K562 (cell line): Measurements from ENCODE around the gene RALB.

ENCODE experiments used
- ATF2 ChIP-seq: sonication (generic); formaldehyde crosslinking; IDR thresholded peaks from 2 replicates; pipeline ENCODE4 v1.8.1; 2022; ENCODE audit warnings: missing genetic modification reagents
- CTCF ChIP-seq, 3 experiments: IDR thresholded peaks in 2 of 3; conservative IDR thresholded peaks in 1 of 3; 2 replicates each; pipeline ENCODE4 v1.5.1; 2011 to 2012; ENCODE audit warnings: low read length in 3 of 3, mild to moderate bottlenecking in 3 of 3, control low read depth in 2 of 3, improper control_type of control experiment in 1 of 3, inconsistent platforms in 1 of 3, low read depth in 1 of 3, mixed read lengths in 1 of 3, moderate library complexity in 1 of 3; ENCODE audit not compliant: insufficient read depth in 2 of 3
- DMBX1 ChIP-seq: fragments of 250-450 bp; sonication (Bioruptor Pico); IDR thresholded peaks from 2 replicates; pipeline ENCODE4 v1.8.0; 2022; ENCODE audit warnings: inconsistent platforms, mild to moderate bottlenecking, moderate library complexity, borderline replicate concordance
- EP300 ChIP-seq: IDR thresholded peaks from 2 replicates; pipeline ENCODE4 v1.6.1; 2012; ENCODE audit warnings: low read length, improper control_type of control experiment
- FOS ChIP-seq: IDR thresholded peaks from 3 replicates; pipeline ENCODE4 v1.6.1; 2011; ENCODE audit not compliant: insufficient read length; ENCODE audit errors: extremely low read depth
- HDAC1 ChIP-seq, 2 experiments: fragments of 450-650 bp; IDR thresholded peaks; 2 replicates each; pipeline ENCODE4 v1.6.1; 2016 to 2017; ENCODE audit warnings: inconsistent platforms in 1 of 2, mild to moderate bottlenecking in 1 of 2, moderate library complexity in 1 of 2
- MXI1 ChIP-seq: IDR thresholded peaks from 2 replicates; pipeline ENCODE4 v1.6.1; 2011; ENCODE audit warnings: low read depth, mild to moderate bottlenecking, improper control_type of control experiment, low read length
- PML ChIP-seq: IDR thresholded peaks from 2 replicates; pipeline ENCODE4 v1.6.1; 2012; ENCODE audit warnings: low read length, inconsistent platforms
- POLR2A ChIP-seq: fragments of 450-650 bp; conservative IDR thresholded peaks from 2 replicates; pipeline ENCODE4 v1.6.1; 2016
- RBBP5 ChIP-seq: fragments of 200-600 bp; sonication (generic); IDR thresholded peaks from 2 replicates; pipeline ENCODE4 v1.6.1; 2012; ENCODE audit warnings: borderline replicate concordance, mild to moderate bottlenecking, low read length, control low read depth, inconsistent platforms; ENCODE audit not compliant: insufficient read depth, poor library complexity, severe bottlenecking
- ZC3H11A ChIP-seq: IDR thresholded peaks from 2 replicates; pipeline ENCODE4 v1.6.1; 2012; ENCODE audit warnings: low read depth, low read length, improper control_type of control experiment
- ZNF24 ChIP-seq: fragments of 450-650 bp; IDR thresholded peaks from 2 replicates; pipeline ENCODE4 v1.6.1; 2016
- TF ChIP-seq, protein P1 (sequence below): fragments of 450-650 bp; conservative IDR thresholded peaks from 2 replicates; pipeline ENCODE4 v1.6.1; 2016; ENCODE audit warnings: missing genetic modification characterization, low read depth, mild to moderate bottlenecking, control low read depth, missing compliant biosample characterization

- TF ChIP-seq EP300 (no peak), CTCF (IDR thresholded peaks at IDR 0.05 in 2 of 3, conservative IDR thresholded peaks at IDR 0.05 in 1 of 3; ENCODE audit: insufficient read depth in 2 of 3, low read depth in 1 of 3, low read length in 3 of 3) (no peak), ATF2 (CRISPR knock-in tag) (no peak), ZC3H11A (no peak), MXI1 (no peak), ZNF24 (no peak), POLR2A (no peak), FOS (no peak), HDAC1 (IDR thresholded peaks at IDR 0.05) (no peak), PML (no peak), RBBP5 (no peak), DMBX1 (CRISPR knock-in tag) (no peak)
- TF ChIP-seq, protein P1, sequence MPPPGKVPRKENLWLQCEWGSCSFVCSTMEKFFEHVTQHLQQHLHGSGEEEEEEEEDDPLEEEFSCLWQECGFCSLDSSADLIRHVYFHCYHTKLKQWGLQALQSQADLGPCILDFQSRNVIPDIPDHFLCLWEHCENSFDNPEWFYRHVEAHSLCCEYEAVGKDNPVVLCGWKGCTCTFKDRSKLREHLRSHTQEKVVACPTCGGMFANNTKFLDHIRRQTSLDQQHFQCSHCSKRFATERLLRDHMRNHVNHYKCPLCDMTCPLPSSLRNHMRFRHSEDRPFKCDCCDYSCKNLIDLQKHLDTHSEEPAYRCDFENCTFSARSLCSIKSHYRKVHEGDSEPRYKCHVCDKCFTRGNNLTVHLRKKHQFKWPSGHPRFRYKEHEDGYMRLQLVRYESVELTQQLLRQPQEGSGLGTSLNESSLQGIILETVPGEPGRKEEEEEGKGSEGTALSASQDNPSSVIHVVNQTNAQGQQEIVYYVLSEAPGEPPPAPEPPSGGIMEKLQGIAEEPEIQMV: no peak
These were observed 79.3 kb downstream of the RALB start for GRCh38 chr2:120331903-120332302.
